H7 (cell line): ENCODE measurements around the gene DSE. TPM values are rescaled to one million over a fixed set of nuclear protein-coding genes. Genes with fewer than 3 reads are reported as not detected.

ENCODE experiments used
- DNase-seq: peaks from one replicate; pipeline ENCODE4 v3.0.0; 2012
- H3K27me3 ChIP-seq: 2 replicates; pipeline ENCODE4 v1.6.0; 2011; ENCODE audit warnings: mild to moderate bottlenecking, low read length; ENCODE audit not compliant: control insufficient read depth, insufficient read depth
- H3K36me3 ChIP-seq: replicated peaks from 2 replicates; pipeline ENCODE4 v1.5.1; 2011; ENCODE audit warnings: low read length; ENCODE audit not compliant: control insufficient read depth, insufficient read depth
- H3K4me3 ChIP-seq: 2 replicates; pipeline ENCODE4 v1.5.1; 2011; ENCODE audit warnings: low read depth, mild to moderate bottlenecking, control low read depth, low read length, moderate library complexity; ENCODE audit not compliant: insufficient read depth
- total RNA-seq: library from RNA; depleted of rRNA; stranded (reverse); fragments of >200 nt; shearing (Covaris generic); gene quantifications from 2 replicates; pipeline ENCODE4 v1.2.3, GENCODE V29; 2014

DSE gene
- total RNA-seq, 1 experiment from 2014 or later, result 39.5 TPM

GRCh38 chr6:116465246-116465645 is 94.5 kb downstream of the DSE start:
- no peak overlapping the region for H3K4me3 ChIP-seq
- H3K36me3 ChIP-seq, result no peaks in the 10 kb centered on the region
- DNase-seq, result no peak
- H3K27me3 ChIP-seq, result peaks cover 29% of the 10 kb centered on the region

- DNase-seq, result no peak
- peaks cover 12% of the 10 kb centered on the region for H3K27me3 ChIP-seq
- no peak overlapping the region for H3K4me3 ChIP-seq
- H3K36me3 ChIP-seq, result no peaks in the 10 kb centered on the region
These were observed 96.3 kb downstream of the DSE start for GRCh38 chr6:116467096-116467495.

DNA sequence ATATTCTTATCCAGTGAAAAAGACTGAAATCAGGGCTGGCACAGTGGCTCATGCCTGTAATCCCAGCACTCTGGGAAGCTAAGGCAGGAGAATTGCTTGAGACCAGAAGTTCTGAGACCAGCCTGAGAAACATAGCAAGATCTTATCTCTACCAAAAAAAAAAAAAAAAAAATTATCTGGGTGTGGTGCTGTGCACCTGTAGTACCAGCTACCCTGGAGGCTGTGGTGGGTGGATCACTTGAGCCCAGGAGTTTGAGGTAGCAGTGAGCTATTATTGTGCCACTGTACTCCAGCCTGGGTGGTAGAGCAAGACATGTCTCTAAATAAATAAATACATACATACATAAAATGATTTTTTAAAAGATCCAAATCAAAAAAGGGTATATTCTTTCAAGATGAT is 96.8 kb downstream of the DSE start:
- H3K4me3 ChIP-seq, result no peak overlapping the region

GRCh38 chr6:116468293-116468692 is 97.5 kb downstream of the DSE start:
- Histone ChIP-seq H3K36me3 (no peaks in the 10 kb centered on the region), H3K4me3 (no peak overlapping the region), H3K27me3 (peaks cover under 1% of the 10 kb centered on the region)
- DNase-seq, result no peak

More for the DNA sequence above, 96.8 kb downstream of the DSE start:
- peaks cover 8% of the 10 kb centered on the region for H3K27me3 ChIP-seq
- no peak for DNase-seq
- no peaks in the 10 kb centered on the region for H3K36me3 ChIP-seq

GRCh38 chr6:116471531-116471930 is 100.8 kb downstream of the DSE start:
- no peak for DNase-seq
- Histone ChIP-seq H3K4me3 (no peak overlapping the region), H3K36me3 (no peaks in the 10 kb centered on the region)

GRCh38 chr6:116472706-116473105 is 102.0 kb downstream of the DSE start:
- no peaks in the 10 kb centered on the region for H3K27me3 ChIP-seq
- no peak overlapping the region for H3K4me3 ChIP-seq
- DNase-seq, result no peak
- H3K36me3 ChIP-seq, result no peaks in the 10 kb centered on the region

More at GRCh38 chr6:116471531-116471930, 100.8 kb downstream of the DSE start:
- H3K27me3 ChIP-seq, result no peaks in the 10 kb centered on the region

DNA sequence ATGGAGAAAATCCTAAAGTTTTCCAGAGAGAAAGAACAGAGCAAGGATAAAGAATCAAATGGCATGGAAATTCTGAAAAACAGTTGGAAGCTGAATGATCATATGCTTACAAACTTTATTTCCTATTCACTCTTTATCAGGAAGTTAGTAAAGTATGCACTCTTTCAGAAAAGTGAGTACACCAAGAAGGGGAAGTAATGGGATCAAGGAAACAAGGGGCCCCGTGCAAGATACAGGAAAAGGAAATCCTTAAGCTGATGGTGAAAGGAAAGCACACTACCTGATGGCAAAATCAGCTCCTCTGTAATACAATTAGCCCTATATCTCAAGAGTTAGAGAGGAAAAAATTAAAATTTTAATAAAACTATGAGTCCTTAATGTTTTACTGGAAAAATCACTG is 104.4 kb downstream of the DSE start:
- H3K36me3 ChIP-seq, result no peaks in the 10 kb centered on the region
- H3K27me3 ChIP-seq, result no peaks in the 10 kb centered on the region
- DNase-seq, result no peak
- H3K4me3 ChIP-seq, result no peak overlapping the region

GRCh38 chr6:116476002-116476678 is 105.4 kb downstream of the DSE start:
- Histone ChIP-seq H3K36me3 (no peaks in the 10 kb centered on the region), H3K4me3 (no peak overlapping the region), H3K27me3 (no peaks in the 10 kb centered on the region)
- no peak for DNase-seq

- H3K36me3 ChIP-seq, result no peaks in the 10 kb centered on the region
These were observed 112.0 kb downstream of the DSE start for GRCh38 chr6:116482780-116483179.

GRCh38 chr6:116483616-116484015 is 112.9 kb downstream of the DSE start:
- Histone ChIP-seq H3K4me3 (no peak overlapping the region), H3K36me3 (no peaks in the 10 kb centered on the region), H3K27me3 (no peaks in the 10 kb centered on the region)
- DNase-seq, result no peak

More at GRCh38 chr6:116482780-116483179, 112.0 kb downstream of the DSE start:
- Histone ChIP-seq H3K4me3 (no peak overlapping the region), H3K27me3 (no peaks in the 10 kb centered on the region)
- no peak for DNase-seq

DNA sequence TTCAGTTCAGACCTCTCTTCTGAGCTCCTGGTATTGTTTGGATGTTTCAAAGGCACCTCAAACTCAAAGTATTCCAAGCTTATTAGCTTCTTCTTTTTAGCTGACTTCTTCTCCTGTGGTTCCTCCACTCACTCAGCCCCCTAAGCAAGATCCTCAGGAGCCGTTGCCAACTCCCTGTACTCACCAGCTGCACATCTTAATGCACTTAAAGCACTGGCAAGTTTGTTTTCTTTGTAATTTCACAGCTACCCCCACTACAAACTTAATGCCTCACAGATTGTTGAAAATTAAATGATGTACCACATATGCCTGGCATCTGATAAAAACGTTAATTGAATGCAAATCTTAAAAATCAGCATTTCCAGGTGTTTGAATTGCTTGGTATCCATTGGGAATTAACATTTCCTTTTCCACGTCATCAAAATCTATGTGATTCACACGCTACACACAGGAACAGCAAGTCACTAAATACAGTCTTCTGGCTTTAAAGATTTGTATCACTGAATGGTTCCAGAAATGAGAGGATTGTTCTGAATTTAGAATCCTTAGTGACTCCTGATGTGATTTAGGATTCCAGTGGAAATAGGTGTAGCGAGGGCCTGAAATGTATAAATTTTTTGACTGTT is 114.9 kb downstream of the DSE start:
- no peak overlapping the region for H3K4me3 ChIP-seq
- no peak for DNase-seq
- no peaks in the 10 kb centered on the region for H3K27me3 ChIP-seq
- no peaks in the 10 kb centered on the region for H3K36me3 ChIP-seq

- no peaks in the 10 kb centered on the region for H3K27me3 ChIP-seq
- no peak for DNase-seq
- no peak overlapping the region for H3K4me3 ChIP-seq
- H3K36me3 ChIP-seq, result no peaks in the 10 kb centered on the region
These were observed 121.0 kb downstream of the DSE start for GRCh38 chr6:116491610-116492330.

DNA sequence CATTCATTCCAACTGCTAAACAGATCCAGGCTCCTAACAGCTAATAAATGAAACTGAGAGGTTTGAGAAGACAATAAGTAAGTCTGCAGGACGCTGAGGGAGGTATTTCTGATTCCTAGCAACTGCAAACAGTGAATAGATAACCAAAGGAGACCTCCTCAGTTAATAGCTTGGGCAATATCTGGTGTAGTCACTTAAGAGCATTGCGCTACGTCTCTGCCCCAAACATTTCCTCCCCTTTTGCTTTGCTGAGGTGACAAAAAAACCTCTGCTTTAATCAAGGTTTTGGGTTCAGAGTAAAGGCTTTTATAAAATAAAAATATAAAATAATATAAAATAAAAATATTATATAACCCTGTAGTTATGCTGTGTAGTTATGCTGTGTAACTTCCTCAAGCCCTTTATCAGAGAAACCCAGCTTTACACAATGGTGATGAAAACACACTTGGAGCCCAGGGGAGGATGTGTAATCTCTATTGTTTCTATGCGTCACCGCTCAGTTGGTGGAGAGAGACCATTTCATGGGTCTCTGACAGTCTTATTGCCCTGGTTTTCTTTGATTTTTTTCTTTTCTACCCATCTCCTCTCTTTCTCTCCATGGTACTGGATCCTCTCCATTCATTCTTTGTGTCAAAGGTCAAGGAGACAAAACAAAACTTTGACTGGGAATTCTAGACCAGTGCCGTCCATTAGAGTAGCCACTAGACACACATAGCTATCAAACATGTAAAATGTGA is 121.8 kb downstream of the DSE start:
- peak; percentile 13 for DNase-seq
- no peak overlapping the region for H3K4me3 ChIP-seq
- no peaks in the 10 kb centered on the region for H3K36me3 ChIP-seq
- H3K27me3 ChIP-seq, result no peaks in the 10 kb centered on the region
